K562 (cell line): ENCODE data around the gene NEDD8. TPM values are rescaled to one million over a fixed set of nuclear protein-coding genes. Genes with fewer than 3 reads are reported as not detected.

Experiments used
- ATAC-seq: fragments of 200-7000 bp; cut with Tn5 transposase; 3 replicates; pipeline ENCODE4 v1.9.1; 2020; ENCODE audit warnings: moderate library complexity
- BruUV-seq: library from RNA; stranded (reverse); fragments of 400-500 nt; replicated peaks from 2 replicates; lab custom pipeline; 2021; lab: Mats Ljungman, UMichigan
- CTCF ChIA-PET: fragments of 300-600 bp; formaldehyde crosslinking; extraction: SDS; loops from one replicate; lab custom pipeline; 2021; ENCODE audit warnings: low intra/inter-chr PET ratio; lab: Yijun Ruan, JAX
- POLR2A ChIA-PET: fragments of 300-600, 350-650 bp; sonication (Branson Sonifier 250); formaldehyde crosslinking; extraction: SDS; loops from one replicate; lab custom pipeline; 2021; ENCODE audit warnings: antibody characterized with exemption, inconsistent platforms; lab: Yijun Ruan, JAX
- DNase-seq, 4 experiments: peaks; one replicate each; pipeline versions ENCODE4 v3.0.0 to v3.0.0-alpha.2; 2011 to 2018; ENCODE audit warnings: low spot score in 3 of 4, mixed read lengths in 3 of 4; ENCODE audit errors: extremely low read depth in 1 of 4
- FAIRE-seq: peaks from 2 replicates; lab custom pipeline; 2011; peaks lifted over from hg19 to GRCh38; lab: Jason Lieb, UNC
- H2AFZ ChIP-seq: 2 replicates; pipeline ENCODE4 v1.6.0; 2011; ENCODE audit warnings: low read depth, low read length, control low read depth, inconsistent platforms
- H3K27ac ChIP-seq: fragments of 200-600 bp; 3 replicates; pipeline ENCODE4 v1.8.0; 2011; ENCODE audit warnings: low read depth, mild to moderate bottlenecking, control low read depth, inconsistent platforms, low read length, moderate library complexity, mixed read lengths; ENCODE audit errors: extremely low read depth
- H3K27me3 ChIP-seq, 2 experiments: fragments of 300-600 bp in 1 of 2; 2 replicates in 1 of 2; 3 replicates in 1 of 2; pipeline versions ENCODE4 v1.6.0 to v1.8.0; 2011; ENCODE audit warnings: inconsistent platforms in 2 of 2, low read length in 2 of 2, mild to moderate bottlenecking in 1 of 2, mixed read lengths in 1 of 2, moderate library complexity in 1 of 2; ENCODE audit not compliant: control insufficient read depth in 2 of 2, insufficient read depth in 2 of 2
- H3K36me3 ChIP-seq: fragments of 300-600 bp; 3 replicates; pipeline ENCODE4 v1.8.0; 2011; ENCODE audit warnings: mild to moderate bottlenecking, low read length, inconsistent platforms; ENCODE audit not compliant: control insufficient read depth, insufficient read depth
- H3K4me1 ChIP-seq, 2 experiments: fragments of 200-600 bp in 1 of 2; replicated peaks in 1 of 2; 2 replicates in 1 of 2; 3 replicates in 1 of 2; pipeline versions ENCODE4 v1.5.1 to v1.8.0; 2011; ENCODE audit warnings: inconsistent platforms in 2 of 2, low read length in 2 of 2, mild to moderate bottlenecking in 1 of 2, mixed read lengths in 1 of 2, moderate library complexity in 1 of 2; ENCODE audit not compliant: control insufficient read depth in 2 of 2, insufficient read depth in 2 of 2
- H3K4me2 ChIP-seq: 2 replicates; pipeline ENCODE4 v1.6.1; 2011; ENCODE audit warnings: low read length, control low read depth, inconsistent platforms, mixed read lengths; ENCODE audit not compliant: insufficient read depth
- H3K4me3 ChIP-seq: fragments of 200-600 bp; sonication (generic), shearing (Covaris generic); 2 replicates; pipeline ENCODE4 v1.5.1; 2016; ENCODE audit warnings: control low read depth, inconsistent platforms
- H3K79me2 ChIP-seq: fragments of 200-600 bp; 3 replicates; pipeline ENCODE4 v1.8.0; 2011; ENCODE audit warnings: low read length, inconsistent platforms; ENCODE audit not compliant: control insufficient read depth, insufficient read depth
- H3K9ac ChIP-seq, 2 experiments: 2 replicates each; pipeline versions ENCODE4 v1.6.0 to v1.6.1; 2011; ENCODE audit warnings: low read depth in 2 of 2, low read length in 2 of 2, control low read depth in 1 of 2, inconsistent platforms in 1 of 2, mild to moderate bottlenecking in 1 of 2, mixed read lengths in 1 of 2; ENCODE audit not compliant: insufficient read depth in 1 of 2
- H3K9me1 ChIP-seq: one replicate; pipeline ENCODE4 v1.6.0; 2011; ENCODE audit warnings: inconsistent platforms, mild to moderate bottlenecking, low read length, moderate library complexity; ENCODE audit not compliant: control insufficient read depth, insufficient read depth
- H3K9me3 ChIP-seq: replicated peaks from 2 replicates; pipeline ENCODE4 v1.5.1; 2011; ENCODE audit warnings: low read depth, low read length, inconsistent platforms; ENCODE audit not compliant: control insufficient read depth, insufficient read depth
- H4K20me1 ChIP-seq: replicated peaks from 2 replicates; pipeline ENCODE4 v1.6.1; 2011; ENCODE audit warnings: low read length, inconsistent platforms, mixed read lengths; ENCODE audit not compliant: control insufficient read depth, insufficient read depth
- C11orf30 ChIP-seq: fragments of 450-650 bp; IDR thresholded peaks from 2 replicates; pipeline ENCODE4 v1.6.1; 2016; ENCODE audit warnings: low read depth, mild to moderate bottlenecking
- EWSR1 ChIP-seq: fragments of 450-650 bp; IDR thresholded peaks from 2 replicates; pipeline ENCODE4 v1.6.1; 2018; ENCODE audit warnings: borderline replicate concordance, mild to moderate bottlenecking, low read depth, moderate library complexity; ENCODE audit not compliant: partially characterized antibody
- FOXK2 ChIP-seq, 2 experiments: fragments of 450-650 bp; IDR thresholded peaks in 1 of 2; conservative IDR thresholded peaks in 1 of 2; 2 replicates each; pipeline ENCODE4 v1.6.1; 2016; ENCODE audit warnings: low read depth in 2 of 2, mild to moderate bottlenecking in 1 of 2
- SIN3B ChIP-seq: fragments of 450-650 bp; IDR thresholded peaks from 2 replicates; pipeline ENCODE4 v1.6.1; 2017; ENCODE audit warnings: low read depth, mild to moderate bottlenecking, moderate library complexity
- SMAD2 ChIP-seq: fragments of 150-350 bp; IDR thresholded peaks from 2 replicates; pipeline ENCODE4 v1.6.1; 2014; ENCODE audit warnings: low read depth, mild to moderate bottlenecking, low read length
- SOX6 ChIP-seq: fragments of 450-650 bp; IDR thresholded peaks from 2 replicates; pipeline ENCODE4 v1.6.1; 2014; ENCODE audit warnings: mild to moderate bottlenecking
- ZNF316 ChIP-seq: fragments of 450-650 bp; IDR thresholded peaks from 2 replicates; pipeline ENCODE4 v1.6.1; 2016
- ZNF695 ChIP-seq: fragments of 450-650 bp; formaldehyde crosslinking; IDR thresholded peaks from 2 replicates; pipeline ENCODE4 v1.4.0; 2020; ENCODE audit warnings: mild to moderate bottlenecking, moderate library complexity
- WGBS: fragments of 100-300 bp; shearing (Covaris generic); methylation state at CpG from one replicate; pipeline ENCODE4 v1.1.6; 2016; ENCODE audit warnings: low coverage, mixed read lengths; ENCODE audit not compliant: insufficient coverage; ENCODE audit errors: missing lambda C conversion rate; 5-methylcytosine and 5-hydroxymethylcytosine counted together
- in situ Hi-C: fragments of 300-500 bp; cut with MboI; formaldehyde crosslinking; loops from 4 replicates; pipeline ENCODE4 v1.15.0; 2018; ENCODE audit warnings: inconsistent platforms, mixed read lengths
- intact Hi-C: fragments of 100-400 bp; cut with micrococcal nuclease; formaldehyde crosslinking; loops from 2 replicates; pipeline ENCODE4 v1.14.2; 2022
- polyA plus RNA-seq, 8 experiments: library from polyadenylated mRNA; depleted of rRNA in 4 of 8; stranded (reverse) in 5 of 8; unstranded in 3 of 8; fragments of >200 nt; fragmentation: Nextera tagmentation in 2 of 8; fragmentation: Illumina TruSeq in 1 of 8; extraction: Ambion mirVana in 2 of 8; extraction: Trizol in 1 of 8; gene quantifications; 2 replicates each; pipeline versions ENCODE4 v1.2.1 to v1.2.3, GENCODE V29; 2011 to 2014; ENCODE audit warnings: inconsistent platforms in 1 of 8, missing spikeins in 1 of 8
- total RNA-seq, 7 experiments: library from RNA; depleted of rRNA in 6 of 7; stranded (reverse); fragments of >200 nt in 6 of 7; fragmentation: Illumina TruSeq in 2 of 7; extraction: Trizol in 2 of 7; gene quantifications; 2 replicates each; pipeline versions ENCODE4 v1.2.1 to v1.2.3, GENCODE V29; 2011 to 2021; ENCODE audit warnings: low replicate concordance in 1 of 7
- TF ChIP-seq, protein P1 (sequence below): fragments of 200-600 bp; sonication (generic); IDR thresholded peaks from one replicate; pipeline ENCODE4 v1.6.1; 2012; ENCODE audit warnings: mild to moderate bottlenecking, low read depth, low read length, inconsistent platforms

Gene NEDD8
- total and polyA plus RNA-seq, 9 of the 15 experiments (the other 6 are each of a cell fraction or from before 2014, with no cell fraction given): 142 to 691 (median 260) TPM

DNA sequence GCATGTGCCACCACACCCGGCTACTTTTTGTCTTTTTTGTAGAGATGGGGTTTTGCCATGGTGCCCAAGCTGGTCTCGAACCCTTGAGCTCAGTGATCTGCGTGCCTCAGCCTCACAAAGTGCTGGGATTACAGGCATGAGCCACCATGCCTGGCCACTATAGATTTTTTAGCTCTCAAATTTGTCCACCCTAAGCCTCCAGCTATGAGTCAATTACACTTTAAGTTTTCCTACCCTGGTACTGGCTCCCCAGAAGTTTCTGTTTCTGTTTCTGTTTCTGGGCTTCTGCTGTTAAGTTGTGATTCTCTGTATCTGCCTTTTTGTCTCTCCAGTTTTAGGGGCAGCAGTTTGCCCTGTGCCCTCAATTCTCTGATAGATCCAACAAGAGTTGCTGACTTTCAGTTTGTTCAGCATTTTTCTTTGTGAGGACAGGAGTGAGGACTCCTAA, 14.6 kb upstream of the NEDD8 start:
- Histone ChIP-seq H3K9me1 (no peaks in the 10 kb centered on the region), H3K9ac (no peak overlapping the region), H4K20me1 (no peaks in the 10 kb centered on the region; the same call in 1 of the 2 replicates), H3K27me3 (no peaks in the 10 kb centered on the region), H3K27ac (no peak overlapping the region), H3K36me3 (no peaks in the 10 kb centered on the region; the same call in 2 of the 3 replicates), H3K4me3 (no peak overlapping the region), H3K79me2 (peaks cover 3% of the 10 kb centered on the region; the same call in 2 of the 3 replicates), H3K9me3 (no peaks in the 10 kb centered on the region), H2AFZ (no peak overlapping the region), H3K4me1 (peaks cover 9 to 10% of the 10 kb centered on the region in 2 experiments; a peak in 4 of 5 replicates), H3K4me2 (no peak overlapping the region)
- intact Hi-C loops (no loop called here), in situ Hi-C loops (loop anchor here (10.0 kb wide), 1 partner anchor 188 kb away; no protein-coding TSS in a partner anchor)
- ATAC-seq: no peak
- DNase-seq: no peak
- FAIRE-seq: no peak
- CTCF ChIA-PET: interaction anchor here (0.6 kb wide), 1 partner anchor 84 kb away, joined by 4 read pairs; no protein-coding TSS in a partner anchor
- POLR2A ChIA-PET: interaction anchor here (0.9 to 1.1 kb wide), 2 partner anchors 17 to 25 kb away, joined by 3 to 5 read pairs; partner anchors contain the start of gene RABGGTA
- TF ChIP-seq SIN3B (no peak), SMAD2 (no peak), ZNF316 (peak; percentile 25; the same call in 1 of the 2 replicates), EWSR1 (no peak), ZNF695 (CRISPR knock-in tag) (no peak), SOX6 (no peak), C11orf30 (0 out of 2 replicates have a peak, but pooled peaks have one; percentile 24), FOXK2 (conservative IDR thresholded peaks at IDR 0.05 in 1 of 2, IDR thresholded peaks at IDR 0.05 in 1 of 2; ENCODE audit: low read depth in 2 of 2) (no peak)
- TF ChIP-seq, protein P1, sequence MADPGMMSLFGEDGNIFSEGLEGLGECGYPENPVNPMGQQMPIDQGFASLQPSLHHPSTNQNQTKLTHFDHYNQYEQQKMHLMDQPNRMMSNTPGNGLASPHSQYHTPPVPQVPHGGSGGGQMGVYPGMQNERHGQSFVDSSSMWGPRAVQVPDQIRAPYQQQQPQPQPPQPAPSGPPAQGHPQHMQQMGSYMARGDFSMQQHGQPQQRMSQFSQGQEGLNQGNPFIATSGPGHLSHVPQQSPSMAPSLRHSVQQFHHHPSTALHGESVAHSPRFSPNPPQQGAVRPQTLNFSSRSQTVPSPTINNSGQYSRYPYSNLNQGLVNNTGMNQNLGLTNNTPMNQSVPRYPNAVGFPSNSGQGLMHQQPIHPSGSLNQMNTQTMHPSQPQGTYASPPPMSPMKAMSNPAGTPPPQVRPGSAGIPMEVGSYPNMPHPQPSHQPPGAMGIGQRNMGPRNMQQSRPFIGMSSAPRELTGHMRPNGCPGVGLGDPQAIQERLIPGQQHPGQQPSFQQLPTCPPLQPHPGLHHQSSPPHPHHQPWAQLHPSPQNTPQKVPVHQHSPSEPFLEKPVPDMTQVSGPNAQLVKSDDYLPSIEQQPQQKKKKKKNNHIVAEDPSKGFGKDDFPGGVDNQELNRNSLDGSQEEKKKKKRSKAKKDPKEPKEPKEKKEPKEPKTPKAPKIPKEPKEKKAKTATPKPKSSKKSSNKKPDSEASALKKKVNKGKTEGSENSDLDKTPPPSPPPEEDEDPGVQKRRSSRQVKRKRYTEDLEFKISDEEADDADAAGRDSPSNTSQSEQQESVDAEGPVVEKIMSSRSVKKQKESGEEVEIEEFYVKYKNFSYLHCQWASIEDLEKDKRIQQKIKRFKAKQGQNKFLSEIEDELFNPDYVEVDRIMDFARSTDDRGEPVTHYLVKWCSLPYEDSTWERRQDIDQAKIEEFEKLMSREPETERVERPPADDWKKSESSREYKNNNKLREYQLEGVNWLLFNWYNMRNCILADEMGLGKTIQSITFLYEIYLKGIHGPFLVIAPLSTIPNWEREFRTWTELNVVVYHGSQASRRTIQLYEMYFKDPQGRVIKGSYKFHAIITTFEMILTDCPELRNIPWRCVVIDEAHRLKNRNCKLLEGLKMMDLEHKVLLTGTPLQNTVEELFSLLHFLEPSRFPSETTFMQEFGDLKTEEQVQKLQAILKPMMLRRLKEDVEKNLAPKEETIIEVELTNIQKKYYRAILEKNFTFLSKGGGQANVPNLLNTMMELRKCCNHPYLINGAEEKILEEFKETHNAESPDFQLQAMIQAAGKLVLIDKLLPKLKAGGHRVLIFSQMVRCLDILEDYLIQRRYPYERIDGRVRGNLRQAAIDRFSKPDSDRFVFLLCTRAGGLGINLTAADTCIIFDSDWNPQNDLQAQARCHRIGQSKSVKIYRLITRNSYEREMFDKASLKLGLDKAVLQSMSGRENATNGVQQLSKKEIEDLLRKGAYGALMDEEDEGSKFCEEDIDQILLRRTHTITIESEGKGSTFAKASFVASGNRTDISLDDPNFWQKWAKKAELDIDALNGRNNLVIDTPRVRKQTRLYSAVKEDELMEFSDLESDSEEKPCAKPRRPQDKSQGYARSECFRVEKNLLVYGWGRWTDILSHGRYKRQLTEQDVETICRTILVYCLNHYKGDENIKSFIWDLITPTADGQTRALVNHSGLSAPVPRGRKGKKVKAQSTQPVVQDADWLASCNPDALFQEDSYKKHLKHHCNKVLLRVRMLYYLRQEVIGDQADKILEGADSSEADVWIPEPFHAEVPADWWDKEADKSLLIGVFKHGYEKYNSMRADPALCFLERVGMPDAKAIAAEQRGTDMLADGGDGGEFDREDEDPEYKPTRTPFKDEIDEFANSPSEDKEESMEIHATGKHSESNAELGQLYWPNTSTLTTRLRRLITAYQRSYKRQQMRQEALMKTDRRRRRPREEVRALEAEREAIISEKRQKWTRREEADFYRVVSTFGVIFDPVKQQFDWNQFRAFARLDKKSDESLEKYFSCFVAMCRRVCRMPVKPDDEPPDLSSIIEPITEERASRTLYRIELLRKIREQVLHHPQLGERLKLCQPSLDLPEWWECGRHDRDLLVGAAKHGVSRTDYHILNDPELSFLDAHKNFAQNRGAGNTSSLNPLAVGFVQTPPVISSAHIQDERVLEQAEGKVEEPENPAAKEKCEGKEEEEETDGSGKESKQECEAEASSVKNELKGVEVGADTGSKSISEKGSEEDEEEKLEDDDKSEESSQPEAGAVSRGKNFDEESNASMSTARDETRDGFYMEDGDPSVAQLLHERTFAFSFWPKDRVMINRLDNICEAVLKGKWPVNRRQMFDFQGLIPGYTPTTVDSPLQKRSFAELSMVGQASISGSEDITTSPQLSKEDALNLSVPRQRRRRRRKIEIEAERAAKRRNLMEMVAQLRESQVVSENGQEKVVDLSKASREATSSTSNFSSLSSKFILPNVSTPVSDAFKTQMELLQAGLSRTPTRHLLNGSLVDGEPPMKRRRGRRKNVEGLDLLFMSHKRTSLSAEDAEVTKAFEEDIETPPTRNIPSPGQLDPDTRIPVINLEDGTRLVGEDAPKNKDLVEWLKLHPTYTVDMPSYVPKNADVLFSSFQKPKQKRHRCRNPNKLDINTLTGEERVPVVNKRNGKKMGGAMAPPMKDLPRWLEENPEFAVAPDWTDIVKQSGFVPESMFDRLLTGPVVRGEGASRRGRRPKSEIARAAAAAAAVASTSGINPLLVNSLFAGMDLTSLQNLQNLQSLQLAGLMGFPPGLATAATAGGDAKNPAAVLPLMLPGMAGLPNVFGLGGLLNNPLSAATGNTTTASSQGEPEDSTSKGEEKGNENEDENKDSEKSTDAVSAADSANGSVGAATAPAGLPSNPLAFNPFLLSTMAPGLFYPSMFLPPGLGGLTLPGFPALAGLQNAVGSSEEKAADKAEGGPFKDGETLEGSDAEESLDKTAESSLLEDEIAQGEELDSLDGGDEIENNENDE: no peak
- no TSS peak for BruUV-seq
- WGBS: no CpG with 5 or more reads among the region's 3 CpGs
